H9 (cell line): ENCODE measurements around the gene ILDR2. TPM values are rescaled to one million over a fixed set of nuclear protein-coding genes. Genes with fewer than 3 reads are reported as not detected.

Experiments used
- DNase-seq: peaks from one replicate; pipeline ENCODE4 v3.0.0-alpha.2; 2017
- H2AFZ ChIP-seq: one replicate; pipeline ENCODE4 v1.6.1; 2013; ENCODE audit warnings: mild to moderate bottlenecking, low read length, control low read depth, moderate library complexity
- H2AK5ac ChIP-seq: 2 replicates; pipeline ENCODE4 v1.6.1; 2013; ENCODE audit warnings: low read length, control low read depth, mixed read lengths; ENCODE audit not compliant: insufficient read length
- H2BK120ac ChIP-seq: one replicate; pipeline ENCODE4 v1.6.1; 2013; ENCODE audit warnings: low read depth, mild to moderate bottlenecking, low read length, control low read depth, inconsistent platforms; ENCODE audit not compliant: poor library complexity, severe bottlenecking
- H2BK12ac ChIP-seq: 2 replicates; pipeline ENCODE4 v1.6.1; 2013; ENCODE audit warnings: low read length, control low read depth, mixed read lengths, low read depth; ENCODE audit not compliant: insufficient read length
- H2BK15ac ChIP-seq: 2 replicates; pipeline ENCODE4 v1.6.1; 2013; ENCODE audit warnings: low read depth, low read length, control low read depth
- H2BK20ac ChIP-seq: one replicate; pipeline ENCODE4 v1.6.1; 2013; ENCODE audit warnings: low read depth, mild to moderate bottlenecking, low read length, control low read depth, inconsistent platforms; ENCODE audit not compliant: poor library complexity, severe bottlenecking
- H2BK5ac ChIP-seq: 2 replicates; pipeline ENCODE4 v1.6.1; 2013; ENCODE audit warnings: low read length, control low read depth, mixed read lengths; ENCODE audit not compliant: insufficient read length
- H3K14ac ChIP-seq: 2 replicates; pipeline ENCODE4 v1.6.1; 2013; ENCODE audit warnings: low read length, control low read depth; ENCODE audit not compliant: insufficient read depth
- H3K18ac ChIP-seq: 2 replicates; pipeline ENCODE4 v1.6.1; 2013; ENCODE audit warnings: low read depth, mild to moderate bottlenecking, mixed read lengths, low read length, control low read depth; ENCODE audit not compliant: insufficient read length
- H3K23ac ChIP-seq: 2 replicates; pipeline ENCODE4 v1.6.1; 2013; ENCODE audit warnings: low read length, control low read depth, mixed read lengths, low read depth; ENCODE audit not compliant: insufficient read length
- H3K23me2 ChIP-seq: 2 replicates; pipeline ENCODE4 v1.6.1; 2013; ENCODE audit warnings: low read depth, mild to moderate bottlenecking, mixed read lengths, low read length, control low read depth; ENCODE audit not compliant: insufficient read length, poor library complexity, severe bottlenecking
- H3K27ac ChIP-seq: 2 replicates; pipeline ENCODE4 v1.5.1; 2013; ENCODE audit warnings: low read length, control low read depth, mixed read lengths, low read depth; ENCODE audit not compliant: insufficient read length
- H3K27me3 ChIP-seq: 2 replicates; pipeline ENCODE4 v1.6.1; 2013; ENCODE audit warnings: low read length, control low read depth, inconsistent platforms; ENCODE audit not compliant: insufficient read depth
- H3K4ac ChIP-seq: 2 replicates; pipeline ENCODE4 v1.6.1; 2013; ENCODE audit warnings: low read depth, mild to moderate bottlenecking, control low read depth, inconsistent platforms, low read length, moderate library complexity
- H3K4me1 ChIP-seq: 2 replicates; pipeline ENCODE4 v1.6.1; 2013; ENCODE audit warnings: low read length, control low read depth, inconsistent platforms; ENCODE audit not compliant: insufficient read depth
- H3K4me2 ChIP-seq: 2 replicates; pipeline ENCODE4 v1.6.1; 2013; ENCODE audit warnings: low read length, control low read depth, mixed read lengths; ENCODE audit not compliant: insufficient read length, insufficient read depth
- H3K56ac ChIP-seq: 2 replicates; pipeline ENCODE4 v1.6.1; 2013; ENCODE audit warnings: low read depth, mild to moderate bottlenecking, mixed read lengths, low read length, control low read depth; ENCODE audit not compliant: insufficient read length
- H3K79me1 ChIP-seq: 2 replicates; pipeline ENCODE4 v1.6.1; 2013; ENCODE audit warnings: low read depth, mild to moderate bottlenecking, moderate library complexity, low read length, control low read depth, inconsistent platforms; ENCODE audit not compliant: insufficient read depth, poor library complexity, severe bottlenecking
- H3K79me2 ChIP-seq: 2 replicates; pipeline ENCODE4 v1.6.1; 2013; ENCODE audit warnings: low read length, control low read depth, inconsistent platforms; ENCODE audit not compliant: insufficient read depth
- H3K9ac ChIP-seq: 2 replicates; pipeline ENCODE4 v1.6.1; 2013; ENCODE audit warnings: low read length, control low read depth, mixed read lengths; ENCODE audit not compliant: insufficient read length; ENCODE audit errors: extremely low read depth
- H3K9me3 ChIP-seq: one replicate; pipeline ENCODE4 v1.6.1; 2013; ENCODE audit warnings: low read depth, low read length, inconsistent platforms; ENCODE audit not compliant: control insufficient read depth
- H3T11ph ChIP-seq: one replicate; pipeline ENCODE4 v1.6.1; 2013; ENCODE audit warnings: mild to moderate bottlenecking, low read length, control low read depth, inconsistent platforms
- H4K20me1 ChIP-seq: one replicate; pipeline ENCODE4 v1.6.1; 2013; ENCODE audit not compliant: control insufficient read depth, insufficient read length, insufficient read depth
- H4K5ac ChIP-seq: 2 replicates; pipeline ENCODE4 v1.6.1; 2013; ENCODE audit warnings: low read depth, mild to moderate bottlenecking, mixed read lengths, low read length, control low read depth; ENCODE audit not compliant: insufficient read length
- H4K8ac ChIP-seq: replicated peaks from 2 replicates; pipeline ENCODE4 v1.6.1; 2013; ENCODE audit warnings: low read length, control low read depth, mixed read lengths, low read depth; ENCODE audit not compliant: insufficient read length
- H4K91ac ChIP-seq: 2 replicates; pipeline ENCODE4 v1.6.1; 2013; ENCODE audit warnings: low read depth, mild to moderate bottlenecking, moderate library complexity, mixed read lengths, low read length, control low read depth; ENCODE audit not compliant: insufficient read length
- H3K27ac Mint-ChIP-seq, 3 experiments: 2 replicates in 2 of 3; 3 replicates in 1 of 3; pipeline ENCODE4 v1.8.0; 2020 to 2021; ENCODE audit warnings: mixed read lengths in 3 of 3, mild to moderate bottlenecking in 1 of 3, moderate library complexity in 1 of 3
- H3K27me3 Mint-ChIP-seq: 2 replicates; pipeline ENCODE4 v1.8.0; 2021; ENCODE audit warnings: low read depth, mild to moderate bottlenecking, moderate library complexity, mixed read lengths
- H3K36me3 Mint-ChIP-seq, 3 experiments: 2 replicates in 2 of 3; 3 replicates in 1 of 3; pipeline ENCODE4 v1.8.0; 2020 to 2021; ENCODE audit warnings: low read depth in 3 of 3, mixed read lengths in 3 of 3; ENCODE audit not compliant: insufficient read depth in 1 of 3
- H3K4me1 Mint-ChIP-seq, 2 experiments: 2 replicates each; pipeline ENCODE4 v1.8.0; 2020; ENCODE audit warnings: mixed read lengths in 2 of 2
- H3K4me3 Mint-ChIP-seq, 2 experiments: 2 replicates in 1 of 2; 3 replicates in 1 of 2; pipeline ENCODE4 v1.8.0; 2020 to 2021; ENCODE audit warnings: mild to moderate bottlenecking in 2 of 2, mixed read lengths in 2 of 2, moderate library complexity in 1 of 2
- H3K9me3 Mint-ChIP-seq, 2 experiments: 2 replicates in 1 of 2; 3 replicates in 1 of 2; pipeline ENCODE4 v1.8.0; 2020; ENCODE audit warnings: mild to moderate bottlenecking in 2 of 2, mixed read lengths in 2 of 2, moderate library complexity in 1 of 2
- WGBS: extraction: QIAGEN DNeasy Blood & Tissue Kit; methylation state at CpG from one replicate; pipeline ENCODE4 v1.1.7; 2013; ENCODE audit warnings: missing lambda C conversion rate, low lambda C conversion rate, mixed read lengths; ENCODE audit not compliant: insufficient read length; ENCODE audit errors: extremely low coverage; 5-methylcytosine and 5-hydroxymethylcytosine counted together
- total RNA-seq: library from RNA; stranded (reverse); gene quantifications from 2 replicates; pipeline ENCODE4 v1.2.1, GENCODE V29; 2021
- TF ChIP-seq, protein P1 (sequence below): fragments of 200-600 bp; sonication (generic); conservative IDR thresholded peaks from 3 replicates; pipeline ENCODE4 v1.8.0; 2021; ENCODE audit warnings: antibody characterized with exemption, mild to moderate bottlenecking

Gene ILDR2
- total RNA-seq, 1 experiment from 2014 or later: 1.1 TPM

DNA sequence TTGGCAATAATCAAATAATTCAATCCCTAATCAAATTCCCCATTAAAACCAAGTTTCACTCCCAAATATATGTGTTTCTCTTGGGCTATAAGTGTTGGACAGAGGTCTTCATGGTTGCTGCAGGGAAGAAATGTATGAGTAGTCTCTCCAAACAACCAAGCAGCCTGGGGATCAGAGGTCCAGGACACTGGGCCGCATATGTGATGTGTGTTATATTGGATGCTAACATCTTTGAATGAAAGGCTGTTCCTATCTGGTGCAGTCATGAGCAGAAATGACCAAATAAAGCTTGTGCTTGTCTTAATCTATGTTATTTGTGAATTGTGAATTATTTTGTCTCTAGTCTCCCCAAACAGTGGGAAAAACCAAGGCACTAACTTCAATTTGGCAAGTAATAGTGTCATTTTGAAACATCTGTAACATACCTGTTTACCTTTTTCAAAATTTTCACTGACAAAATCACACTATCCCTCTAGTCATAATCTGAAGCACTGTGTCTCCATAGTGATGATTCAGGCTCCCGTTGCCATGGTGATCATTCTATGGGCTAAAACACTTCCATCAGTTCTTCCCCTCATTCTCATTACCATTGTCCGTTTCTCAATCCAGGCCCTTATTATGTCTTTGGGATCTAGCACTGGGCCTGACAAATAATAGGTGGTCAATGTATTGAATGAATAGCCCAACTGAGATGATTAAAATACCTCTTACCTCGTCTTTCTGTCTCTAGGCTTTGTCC lies 86.8 kb downstream of the ILDR2 start:
- no peaks in the 10 kb centered on the region for H3K79me1 ChIP-seq
- H3K18ac ChIP-seq: no peak overlapping the region
- no peaks in the 10 kb centered on the region for H4K20me1 ChIP-seq
- Mint-ChIP-seq H3K4me1 (peaks cover 0 to 4% of the 10 kb centered on the region in 2 experiments; a peak in 2 of 4 replicates), H3K36me3 (no peaks in the 10 kb centered on the region), H3K27ac (no peak overlapping the region), H3K27me3 (peaks cover 25% of the 10 kb centered on the region), H3K4me3 (no peak overlapping the region), H3K9me3 (no peaks in the 10 kb centered on the region)
- H3K4ac ChIP-seq: no peak overlapping the region
- no peaks in the 10 kb centered on the region for H3K79me2 ChIP-seq
- no peak overlapping the region for H3K27ac ChIP-seq
- no peak overlapping the region for H4K5ac ChIP-seq
- no peaks in the 10 kb centered on the region for H3K4me1 ChIP-seq
- no peak overlapping the region for H2AFZ ChIP-seq
- H2BK15ac ChIP-seq: no peak overlapping the region
- H2AK5ac ChIP-seq: no peak overlapping the region
- no peak overlapping the region for H2BK12ac ChIP-seq
- no peak overlapping the region for H3K14ac ChIP-seq
- H2BK20ac ChIP-seq: no peak overlapping the region
- no CpG with 5 or more reads among the region's 4 CpGs for WGBS
- no peak overlapping the region for H2BK120ac ChIP-seq
- DNase-seq: no peak
- H3T11ph ChIP-seq: no peak overlapping the region
- H2BK5ac ChIP-seq: no peak overlapping the region
- no peaks in the 10 kb centered on the region for H3K23me2 ChIP-seq
- no peak overlapping the region for H3K9ac ChIP-seq
- H3K9me3 ChIP-seq: no peaks in the 10 kb centered on the region
- peaks cover 2% of the 10 kb centered on the region; the same call in 1 of the 2 replicates for H3K27me3 ChIP-seq
- TF ChIP-seq, protein P1, sequence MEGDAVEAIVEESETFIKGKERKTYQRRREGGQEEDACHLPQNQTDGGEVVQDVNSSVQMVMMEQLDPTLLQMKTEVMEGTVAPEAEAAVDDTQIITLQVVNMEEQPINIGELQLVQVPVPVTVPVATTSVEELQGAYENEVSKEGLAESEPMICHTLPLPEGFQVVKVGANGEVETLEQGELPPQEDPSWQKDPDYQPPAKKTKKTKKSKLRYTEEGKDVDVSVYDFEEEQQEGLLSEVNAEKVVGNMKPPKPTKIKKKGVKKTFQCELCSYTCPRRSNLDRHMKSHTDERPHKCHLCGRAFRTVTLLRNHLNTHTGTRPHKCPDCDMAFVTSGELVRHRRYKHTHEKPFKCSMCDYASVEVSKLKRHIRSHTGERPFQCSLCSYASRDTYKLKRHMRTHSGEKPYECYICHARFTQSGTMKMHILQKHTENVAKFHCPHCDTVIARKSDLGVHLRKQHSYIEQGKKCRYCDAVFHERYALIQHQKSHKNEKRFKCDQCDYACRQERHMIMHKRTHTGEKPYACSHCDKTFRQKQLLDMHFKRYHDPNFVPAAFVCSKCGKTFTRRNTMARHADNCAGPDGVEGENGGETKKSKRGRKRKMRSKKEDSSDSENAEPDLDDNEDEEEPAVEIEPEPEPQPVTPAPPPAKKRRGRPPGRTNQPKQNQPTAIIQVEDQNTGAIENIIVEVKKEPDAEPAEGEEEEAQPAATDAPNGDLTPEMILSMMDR: no peak
- H3K56ac ChIP-seq: no peak overlapping the region
- H4K91ac ChIP-seq: no peak overlapping the region
- H3K4me2 ChIP-seq: no peak overlapping the region
- no peak overlapping the region for H3K23ac ChIP-seq
- no peak overlapping the region for H4K8ac ChIP-seq
